ENCODE results near the gene TMEM45A. TPM values are rescaled to one million over a fixed set of nuclear protein-coding genes. Genes with fewer than 3 reads are reported as not detected.

Gene TMEM45A
- total RNA-seq, 1 experiment from 2014 or later: 10.1 TPM

DNA sequence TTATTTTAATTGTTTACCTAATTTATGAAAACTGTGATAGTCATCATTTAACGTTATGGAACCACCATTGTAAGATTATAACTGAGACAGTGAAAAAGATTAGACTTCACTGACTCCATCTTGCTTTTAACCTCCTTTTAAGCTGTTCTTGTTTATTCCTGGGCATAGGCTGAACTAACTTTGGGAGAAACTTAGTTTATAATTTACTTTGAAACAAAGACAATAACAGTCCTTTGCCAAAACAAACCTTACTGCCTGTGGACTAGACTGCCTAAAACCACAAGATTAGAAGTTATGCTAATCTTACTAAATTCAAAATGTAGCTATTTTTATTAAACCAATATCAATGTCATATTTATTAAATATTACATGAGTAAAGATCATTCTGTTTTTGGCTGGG, 44.3 kb upstream of the TMEM45A start:
- no peak overlapping the region for H2BK20ac ChIP-seq (ENCODE audit: low read depth, low read length, poor library complexity, severe bottlenecking)
- H3K9ac ChIP-seq (ENCODE audit: extremely low read depth, insufficient read length, low read length): no peak overlapping the region
- H2BK120ac ChIP-seq (ENCODE audit: low read depth, low read length, poor library complexity, severe bottlenecking): no peak overlapping the region
- H3K18ac ChIP-seq (ENCODE audit: insufficient read length, low read depth, low read length): no peak overlapping the region
- no peak for DNase-seq
- H3K4me2 ChIP-seq (ENCODE audit: insufficient read depth, insufficient read length, low read length): no peak overlapping the region
- H3K27me3 Mint-ChIP-seq (ENCODE audit: low read depth): no peaks in the 10 kb centered on the region; the same call in 1 of the 2 replicates
- H3T11ph ChIP-seq (ENCODE audit: low read length): no peak overlapping the region
- no peak overlapping the region for H4K91ac ChIP-seq (ENCODE audit: insufficient read length, low read depth, low read length)
- peaks cover 32 to 51% (median 45%) of the 10 kb centered on the region in 3 experiments for H3K36me3 Mint-ChIP-seq (ENCODE audit: insufficient read depth in 1 of 3, low read depth in 3 of 3)
- no peak overlapping the region for H4K5ac ChIP-seq (ENCODE audit: insufficient read length, low read depth, low read length)
- no peak overlapping the region for H3K23ac ChIP-seq (ENCODE audit: insufficient read length, low read depth, low read length)
- no peaks in the 10 kb centered on the region for H3K4me1 ChIP-seq (ENCODE audit: insufficient read depth, low read length)
- no peak overlapping the region for H3K4ac ChIP-seq (ENCODE audit: low read depth, low read length)
- peaks cover 39 to 47% of the 10 kb centered on the region in 2 experiments for H3K9me3 Mint-ChIP-seq
- H2BK12ac ChIP-seq (ENCODE audit: insufficient read length, low read depth, low read length): no peak overlapping the region
- H3K9me3 ChIP-seq (ENCODE audit: control insufficient read depth, low read depth, low read length): no peaks in the 10 kb centered on the region
- H3K4me3 Mint-ChIP-seq: no peak overlapping the region
- no peak overlapping the region for H2AFZ ChIP-seq (ENCODE audit: low read length)
- H2BK15ac ChIP-seq (ENCODE audit: low read depth, low read length): no peak overlapping the region
- WGBS (ENCODE audit: extremely low coverage, insufficient read length, low lambda C conversion rate): no CpG with 5 or more reads among the region's 1 CpG
- H3K56ac ChIP-seq (ENCODE audit: insufficient read length, low read depth, low read length): no peak overlapping the region
- no peak overlapping the region for H3K27ac Mint-ChIP-seq
- TF ChIP-seq, protein P1, sequence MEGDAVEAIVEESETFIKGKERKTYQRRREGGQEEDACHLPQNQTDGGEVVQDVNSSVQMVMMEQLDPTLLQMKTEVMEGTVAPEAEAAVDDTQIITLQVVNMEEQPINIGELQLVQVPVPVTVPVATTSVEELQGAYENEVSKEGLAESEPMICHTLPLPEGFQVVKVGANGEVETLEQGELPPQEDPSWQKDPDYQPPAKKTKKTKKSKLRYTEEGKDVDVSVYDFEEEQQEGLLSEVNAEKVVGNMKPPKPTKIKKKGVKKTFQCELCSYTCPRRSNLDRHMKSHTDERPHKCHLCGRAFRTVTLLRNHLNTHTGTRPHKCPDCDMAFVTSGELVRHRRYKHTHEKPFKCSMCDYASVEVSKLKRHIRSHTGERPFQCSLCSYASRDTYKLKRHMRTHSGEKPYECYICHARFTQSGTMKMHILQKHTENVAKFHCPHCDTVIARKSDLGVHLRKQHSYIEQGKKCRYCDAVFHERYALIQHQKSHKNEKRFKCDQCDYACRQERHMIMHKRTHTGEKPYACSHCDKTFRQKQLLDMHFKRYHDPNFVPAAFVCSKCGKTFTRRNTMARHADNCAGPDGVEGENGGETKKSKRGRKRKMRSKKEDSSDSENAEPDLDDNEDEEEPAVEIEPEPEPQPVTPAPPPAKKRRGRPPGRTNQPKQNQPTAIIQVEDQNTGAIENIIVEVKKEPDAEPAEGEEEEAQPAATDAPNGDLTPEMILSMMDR (conservative IDR thresholded peaks at IDR 0.05): no peak
- H3K14ac ChIP-seq (ENCODE audit: insufficient read depth, low read length): no peak overlapping the region
- H2BK5ac ChIP-seq (ENCODE audit: insufficient read length, low read length): no peak overlapping the region
- no peaks in the 10 kb centered on the region for H3K23me2 ChIP-seq (ENCODE audit: insufficient read length, low read depth, low read length, poor library complexity, severe bottlenecking)
- no peaks in the 10 kb centered on the region for H3K79me1 ChIP-seq (ENCODE audit: insufficient read depth, low read depth, low read length, poor library complexity, severe bottlenecking)
- no peak overlapping the region for H4K8ac ChIP-seq (replicated peaks; ENCODE audit: insufficient read length, low read depth, low read length)
- no peaks in the 10 kb centered on the region for H4K20me1 ChIP-seq (ENCODE audit: control insufficient read depth, insufficient read depth, insufficient read length)
- H3K27ac ChIP-seq (ENCODE audit: insufficient read length, low read depth, low read length): no peak overlapping the region
- no peaks in the 10 kb centered on the region for H3K27me3 ChIP-seq (ENCODE audit: insufficient read depth, low read length)
- H3K79me2 ChIP-seq (ENCODE audit: insufficient read depth, low read length): no peaks in the 10 kb centered on the region
- no peak overlapping the region for H2AK5ac ChIP-seq (ENCODE audit: insufficient read length, low read length)
- peaks cover 15 to 22% of the 10 kb centered on the region in 2 experiments for H3K4me1 Mint-ChIP-seq
